Mucosa of stomach (tissue), 1 donor: ENCODE measurements around the gene RGS7.

ENCODE experiments used
- H3K27me3 ChIP-seq: one replicate; pipeline ENCODE4 v1.7.0; 2013; ENCODE audit warnings: mild to moderate bottlenecking, low read length; ENCODE audit not compliant: control insufficient read depth, insufficient read depth
- H3K36me3 ChIP-seq: one replicate; pipeline ENCODE4 v1.7.0; 2013; ENCODE audit warnings: low read length; ENCODE audit not compliant: control insufficient read depth, insufficient read depth
- H3K4me1 ChIP-seq: one replicate; pipeline ENCODE4 v1.7.0; 2013; ENCODE audit warnings: mild to moderate bottlenecking, low read length; ENCODE audit not compliant: control insufficient read depth, insufficient read depth
- H3K4me3 ChIP-seq: one replicate; pipeline ENCODE4 v1.7.0; 2013; ENCODE audit warnings: low read length
- H3K9ac ChIP-seq: one replicate; pipeline ENCODE4 v1.7.0; 2013; ENCODE audit warnings: mild to moderate bottlenecking, low read length, moderate library complexity
- H3K9me3 ChIP-seq: one replicate; pipeline ENCODE4 v1.7.0; 2013; ENCODE audit warnings: mild to moderate bottlenecking, low read length, moderate library complexity; ENCODE audit not compliant: control insufficient read depth
- donor health status: Pancreatic carcinoma.

Gene RGS7

GRCh38 chr1:241362350-241362749, 5.3 kb upstream of the RGS7 start:
- Histone ChIP-seq H3K9ac (no peak overlapping the region), H3K9me3 (no peaks in the 10 kb centered on the region), H3K4me3 (no peak overlapping the region)

DNA sequence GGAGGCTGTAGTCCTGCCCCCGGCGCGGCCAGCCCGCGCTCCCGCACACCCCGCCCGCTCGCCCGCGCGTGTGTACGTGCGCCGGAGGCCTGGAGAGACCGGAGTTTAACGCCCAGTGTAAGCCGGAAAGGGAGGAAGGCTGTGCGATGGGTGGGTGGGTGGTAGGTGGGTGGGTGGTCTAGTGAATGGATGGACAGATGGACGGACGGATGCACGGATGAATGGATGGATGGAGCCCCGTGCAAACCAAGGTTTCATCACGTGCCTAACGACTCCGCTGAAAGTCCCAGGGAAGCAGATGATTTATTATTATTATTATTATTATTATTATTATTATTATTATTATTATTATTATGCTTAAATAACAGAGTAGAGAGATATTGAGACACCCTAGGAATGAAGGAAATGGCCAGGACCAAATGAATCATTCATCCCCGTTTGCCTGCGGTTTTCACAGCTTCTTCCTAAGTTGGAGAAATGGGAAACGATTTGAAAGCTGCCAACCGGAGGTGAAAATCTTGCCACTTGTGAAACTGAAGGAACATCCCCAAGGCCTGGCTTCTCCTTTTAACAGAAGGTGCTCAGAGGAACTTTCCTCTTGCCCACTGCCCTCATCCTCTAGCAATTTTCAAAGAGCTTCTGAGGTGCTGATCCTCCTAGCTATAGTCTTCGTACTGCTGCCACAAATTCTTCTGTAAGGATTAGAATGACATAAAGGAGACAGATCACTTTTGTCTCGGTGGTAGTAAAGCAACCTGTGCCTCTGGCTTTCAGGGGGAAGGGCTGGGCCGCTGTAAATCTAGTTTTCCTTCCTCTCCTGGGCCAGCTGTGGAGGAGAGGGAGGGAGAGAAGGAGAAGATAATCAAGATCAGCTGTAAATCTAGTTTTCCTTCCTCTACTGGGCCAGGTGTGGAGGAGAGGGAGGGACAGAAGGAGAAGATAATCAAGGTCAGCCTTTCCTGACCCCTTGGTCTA, 648 bp upstream of the RGS7 start:
- H3K4me1 ChIP-seq = no peaks in the 10 kb centered on the region
- H3K4me3 ChIP-seq = no peak overlapping the region
- H3K36me3 ChIP-seq = no peaks in the 10 kb centered on the region
- H3K9me3 ChIP-seq = no peaks in the 10 kb centered on the region
- H3K9ac ChIP-seq = no peak overlapping the region
- peaks cover 25% of the 10 kb centered on the region for H3K27me3 ChIP-seq

More at GRCh38 chr1:241362350-241362749, 5.3 kb upstream of the RGS7 start:
- H3K4me1 ChIP-seq = no peaks in the 10 kb centered on the region
- H3K27me3 ChIP-seq = peaks cover 8% of the 10 kb centered on the region
- no peaks in the 10 kb centered on the region for H3K36me3 ChIP-seq

GRCh38 chr1:241356187-241356518, 852 bp downstream of the RGS7 start:
- H3K4me3 ChIP-seq = no peak overlapping the region

DNA sequence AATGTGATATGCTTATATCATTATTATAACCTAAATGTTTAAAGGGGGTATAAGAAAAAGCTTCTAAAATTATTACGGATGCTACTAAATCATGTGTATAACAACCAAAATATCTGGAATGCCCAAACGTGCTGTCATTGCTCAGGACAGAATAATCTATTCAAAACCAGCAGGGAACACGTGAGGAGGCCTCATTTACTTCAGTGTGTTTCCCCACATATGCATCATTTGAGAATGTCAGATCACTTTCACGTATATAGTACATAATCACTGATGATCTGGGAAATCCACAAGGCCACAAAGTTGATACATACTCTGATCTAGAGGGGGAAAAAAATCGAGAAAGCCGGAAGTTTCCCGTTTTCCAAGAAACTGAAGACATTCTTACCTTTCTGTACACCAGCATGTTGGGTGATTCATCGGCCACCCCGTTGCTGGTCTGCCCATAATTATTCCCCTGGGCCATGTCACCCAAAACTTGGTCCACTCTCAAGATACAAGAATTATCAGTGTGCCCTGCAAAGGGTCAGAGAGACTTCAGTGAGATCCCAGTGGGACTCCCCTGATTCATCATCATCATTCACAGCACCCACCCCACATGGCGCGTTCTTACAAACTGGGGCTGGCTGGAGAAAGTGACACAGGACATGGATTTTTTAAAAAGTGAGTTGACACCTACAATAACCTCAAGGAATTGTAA, 1.5 kb downstream of the RGS7 start:
- Histone ChIP-seq H3K9me3 (no peaks in the 10 kb centered on the region), H3K4me3 (no peak overlapping the region), H3K27me3 (peaks cover 25% of the 10 kb centered on the region), H3K9ac (no peak overlapping the region), H3K4me1 (no peaks in the 10 kb centered on the region), H3K36me3 (no peaks in the 10 kb centered on the region)

More at GRCh38 chr1:241356187-241356518, 852 bp downstream of the RGS7 start:
- Histone ChIP-seq H3K9ac (no peak overlapping the region), H3K4me1 (no peaks in the 10 kb centered on the region), H3K9me3 (no peaks in the 10 kb centered on the region), H3K27me3 (peaks cover 25% of the 10 kb centered on the region), H3K36me3 (no peaks in the 10 kb centered on the region)

DNA sequence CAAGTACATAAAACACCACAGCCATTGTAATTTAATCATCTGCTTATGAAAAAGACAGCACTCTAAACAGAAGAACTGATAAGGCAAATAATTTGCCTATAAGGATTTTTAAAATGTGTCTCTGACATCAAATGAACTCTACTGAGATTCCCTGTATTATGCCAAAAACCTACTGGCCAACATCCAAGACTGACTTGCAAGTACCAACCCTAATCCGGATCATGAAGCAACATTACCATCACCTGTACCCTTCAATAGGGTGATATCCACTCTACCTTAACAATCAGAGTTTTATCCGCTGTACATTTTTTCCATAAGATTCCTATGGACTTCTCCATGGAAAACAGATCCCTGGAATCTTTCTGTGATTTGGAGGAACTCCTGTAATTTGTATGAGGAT, 4.6 kb downstream of the RGS7 start:
- no peaks in the 10 kb centered on the region for H3K9me3 ChIP-seq
- peaks cover 17% of the 10 kb centered on the region for H3K27me3 ChIP-seq
- no peaks in the 10 kb centered on the region for H3K4me1 ChIP-seq
- no peak overlapping the region for H3K4me3 ChIP-seq
- H3K9ac ChIP-seq = no peak overlapping the region
- H3K36me3 ChIP-seq = no peaks in the 10 kb centered on the region

DNA sequence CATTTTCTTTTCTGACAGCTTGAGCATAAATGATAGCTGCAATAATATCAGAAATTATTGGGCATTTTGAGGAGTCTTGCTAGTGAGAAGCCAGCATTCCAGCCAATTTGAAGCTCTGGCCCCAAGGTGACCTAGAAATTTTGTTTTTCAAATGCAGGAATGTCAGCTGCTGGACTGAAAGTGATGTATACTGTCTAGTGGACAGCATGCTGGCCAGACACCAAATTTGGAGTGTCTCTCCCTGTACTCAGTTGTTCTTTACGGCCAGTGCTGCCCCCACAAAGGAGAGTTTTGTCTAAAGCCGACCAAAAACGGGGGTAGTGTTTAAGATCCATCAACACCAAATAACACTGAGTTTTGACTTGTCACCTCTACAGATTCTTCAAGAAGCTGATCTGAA, 5.2 kb downstream of the RGS7 start:
- no peaks in the 10 kb centered on the region for H3K36me3 ChIP-seq
- H3K4me3 ChIP-seq = no peak overlapping the region
- H3K9me3 ChIP-seq = no peaks in the 10 kb centered on the region
- H3K4me1 ChIP-seq = no peaks in the 10 kb centered on the region
- H3K9ac ChIP-seq = no peak overlapping the region
- peaks cover 12% of the 10 kb centered on the region for H3K27me3 ChIP-seq

GRCh38 chr1:241343956-241344355, 13.0 kb downstream of the RGS7 start:
- Histone ChIP-seq H3K9ac (no peak overlapping the region), H3K36me3 (no peaks in the 10 kb centered on the region), H3K4me3 (no peak overlapping the region), H3K9me3 (no peaks in the 10 kb centered on the region), H3K4me1 (no peaks in the 10 kb centered on the region), H3K27me3 (no peaks in the 10 kb centered on the region)

DNA sequence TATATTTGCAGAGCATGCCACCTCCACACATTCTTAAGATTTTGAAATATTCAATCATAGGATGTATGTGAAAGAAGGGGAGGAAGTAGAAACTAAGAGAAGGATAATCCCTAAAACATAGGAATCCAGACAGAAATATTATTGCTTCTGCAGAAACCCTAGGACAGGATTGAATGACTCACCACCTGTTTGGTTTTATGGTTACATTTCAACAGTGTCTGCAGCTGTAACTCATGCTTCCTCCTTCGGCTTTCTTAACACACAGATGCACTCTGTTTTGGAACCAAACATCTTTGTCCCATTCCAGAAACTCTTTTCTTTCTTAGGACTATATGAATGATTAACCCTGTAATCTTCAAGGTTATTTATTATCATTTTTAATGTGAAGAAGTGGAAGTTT, 20.7 kb downstream of the RGS7 start:
- no peak overlapping the region for H3K9ac ChIP-seq
- no peaks in the 10 kb centered on the region for H3K36me3 ChIP-seq
- H3K9me3 ChIP-seq = no peaks in the 10 kb centered on the region
- no peak overlapping the region for H3K4me3 ChIP-seq
- H3K4me1 ChIP-seq = no peaks in the 10 kb centered on the region
- H3K27me3 ChIP-seq = no peaks in the 10 kb centered on the region

- no peak overlapping the region for H3K4me3 ChIP-seq
- H3K9ac ChIP-seq = no peak overlapping the region
- no peaks in the 10 kb centered on the region for H3K36me3 ChIP-seq
- H3K9me3 ChIP-seq = no peaks in the 10 kb centered on the region
- no peaks in the 10 kb centered on the region for H3K4me1 ChIP-seq
- no peaks in the 10 kb centered on the region for H3K27me3 ChIP-seq
Observed at GRCh38 chr1:241332987-241333386, 24.0 kb downstream of the RGS7 start.

GRCh38 chr1:241332037-241332409, 25.0 kb downstream of the RGS7 start:
- no peaks in the 10 kb centered on the region for H3K4me1 ChIP-seq
- no peak overlapping the region for H3K4me3 ChIP-seq
- H3K36me3 ChIP-seq = no peaks in the 10 kb centered on the region
- H3K27me3 ChIP-seq = no peaks in the 10 kb centered on the region
- H3K9ac ChIP-seq = no peak overlapping the region
- H3K9me3 ChIP-seq = no peaks in the 10 kb centered on the region

DNA sequence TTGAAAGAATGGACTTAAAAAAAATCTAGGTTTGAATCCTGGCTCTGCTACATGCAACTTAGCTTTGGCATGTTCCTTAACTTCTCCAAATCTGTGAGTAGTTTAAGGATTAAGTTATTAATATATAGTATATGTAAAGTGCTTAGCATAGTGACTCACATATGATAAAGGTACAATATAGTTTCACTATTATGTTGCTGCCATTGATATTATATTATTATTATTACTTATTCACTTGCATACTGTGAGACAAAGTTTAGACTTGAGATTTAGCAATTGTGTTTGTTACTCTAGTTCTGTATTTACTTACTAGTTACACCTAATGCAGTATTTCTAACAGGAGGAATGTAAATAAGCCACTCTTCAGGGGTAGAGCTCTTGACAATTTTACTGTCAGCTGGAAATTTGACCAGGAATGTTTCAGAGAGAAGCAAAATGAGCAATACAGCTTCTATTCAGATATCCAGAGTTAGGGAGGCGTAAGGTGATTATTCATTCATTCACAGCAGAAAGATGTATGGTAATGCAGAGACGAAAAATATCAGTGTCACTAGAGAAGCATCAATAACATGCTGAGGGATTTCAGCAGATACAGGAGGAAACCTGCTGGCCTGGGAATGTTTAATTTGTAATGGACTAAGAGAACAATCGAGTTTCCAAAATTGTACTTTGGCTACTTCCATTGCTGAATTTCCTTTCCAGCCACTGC, 25.5 kb downstream of the RGS7 start:
- H3K4me3 ChIP-seq = no peak overlapping the region
- H3K27me3 ChIP-seq = no peaks in the 10 kb centered on the region
- no peaks in the 10 kb centered on the region for H3K36me3 ChIP-seq
- no peak overlapping the region for H3K9ac ChIP-seq
- no peaks in the 10 kb centered on the region for H3K4me1 ChIP-seq
- H3K9me3 ChIP-seq = no peaks in the 10 kb centered on the region
